ENCODE results near the gene FBXL7.

DNA sequence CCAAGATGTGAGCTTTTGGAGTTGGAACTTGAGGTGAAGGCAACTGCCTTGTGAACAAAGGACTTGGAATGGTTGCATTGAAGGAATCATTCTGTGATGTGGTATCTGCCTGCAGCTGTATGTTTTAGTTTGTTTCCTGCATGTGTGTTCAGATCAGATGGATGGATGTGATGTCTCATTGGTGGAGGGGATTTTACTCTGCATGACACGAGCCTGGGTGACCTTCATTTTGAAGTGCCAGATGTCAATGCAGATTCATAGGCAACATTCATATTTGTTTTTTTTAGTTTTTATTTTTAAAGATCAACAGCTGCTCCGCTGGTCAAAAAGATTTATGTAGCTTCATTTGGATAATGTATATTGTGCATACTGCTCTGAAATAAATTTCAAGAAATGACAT lies 13.5 kb downstream of the FBXL7 start:
- TF ChIP-seq, protein P1, sequence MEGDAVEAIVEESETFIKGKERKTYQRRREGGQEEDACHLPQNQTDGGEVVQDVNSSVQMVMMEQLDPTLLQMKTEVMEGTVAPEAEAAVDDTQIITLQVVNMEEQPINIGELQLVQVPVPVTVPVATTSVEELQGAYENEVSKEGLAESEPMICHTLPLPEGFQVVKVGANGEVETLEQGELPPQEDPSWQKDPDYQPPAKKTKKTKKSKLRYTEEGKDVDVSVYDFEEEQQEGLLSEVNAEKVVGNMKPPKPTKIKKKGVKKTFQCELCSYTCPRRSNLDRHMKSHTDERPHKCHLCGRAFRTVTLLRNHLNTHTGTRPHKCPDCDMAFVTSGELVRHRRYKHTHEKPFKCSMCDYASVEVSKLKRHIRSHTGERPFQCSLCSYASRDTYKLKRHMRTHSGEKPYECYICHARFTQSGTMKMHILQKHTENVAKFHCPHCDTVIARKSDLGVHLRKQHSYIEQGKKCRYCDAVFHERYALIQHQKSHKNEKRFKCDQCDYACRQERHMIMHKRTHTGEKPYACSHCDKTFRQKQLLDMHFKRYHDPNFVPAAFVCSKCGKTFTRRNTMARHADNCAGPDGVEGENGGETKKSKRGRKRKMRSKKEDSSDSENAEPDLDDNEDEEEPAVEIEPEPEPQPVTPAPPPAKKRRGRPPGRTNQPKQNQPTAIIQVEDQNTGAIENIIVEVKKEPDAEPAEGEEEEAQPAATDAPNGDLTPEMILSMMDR (IDR thresholded peaks at IDR 0.05; ENCODE audit: insufficient read depth, low read length, poor library complexity, severe bottlenecking) = no peak
- no peak for TF ChIP-seq EZH2phosphoT487 (conservative IDR thresholded peaks at IDR 0.05; ENCODE audit: low read length)
